ENCODE measurements around the gene USH1C. TPM values are rescaled to one million over a fixed set of nuclear protein-coding genes. Genes with fewer than 3 reads are reported as not detected.

USH1C gene
- total and polyA plus RNA-seq, 9 of the 15 experiments (the other 6 are each of a cell fraction or from before 2014, with no cell fraction given), result 0.04 TPM; not detected in 8

DNA sequence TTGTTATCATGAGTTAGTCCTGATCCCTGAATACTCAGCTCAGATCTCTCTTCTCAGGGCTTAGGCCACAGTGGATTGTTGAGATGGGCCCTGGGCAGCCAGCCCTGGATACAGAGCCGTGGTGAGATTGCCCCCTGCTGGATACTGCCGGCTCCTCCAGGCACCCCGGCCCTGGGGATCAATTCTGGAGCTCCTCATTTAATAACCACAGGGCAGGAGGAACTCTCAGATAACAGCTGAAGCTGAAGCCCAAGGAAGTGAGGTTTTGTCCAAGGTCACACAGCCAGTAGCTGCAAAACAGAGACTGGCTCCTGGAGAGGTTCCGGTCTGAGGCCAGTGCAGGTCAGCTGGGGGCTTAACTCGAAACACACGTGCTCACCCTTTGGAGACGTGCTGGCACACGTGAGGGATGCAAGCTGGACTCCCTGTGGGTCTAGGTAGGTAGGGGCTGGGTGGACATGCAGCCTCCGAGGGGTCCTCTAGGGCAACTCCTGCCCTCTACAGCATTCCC lies 16.0 kb downstream of the USH1C start:
- peak overlapping the region; percentile 57 for H3K4me2 ChIP-seq (ENCODE audit: insufficient read depth, low read length)
- in situ Hi-C loops (cut with MboI) (loop anchor here (10.0 kb wide), 2 partner anchors 133 to 293 kb away; no protein-coding TSS in a partner anchor), intact Hi-C loops (cut with micrococcal nuclease) (loop anchor here (1.0 kb wide), 2 partner anchors 144 to 298 kb away; no protein-coding TSS in a partner anchor)
- ChIA-PET CTCF (ENCODE audit: low intra/inter-chr PET ratio) (interaction anchor here (0.5 to 2.3 kb wide), 6 partner anchors 141 to 394 kb away, joined by 3 to 11 read pairs (median 3); no protein-coding TSS in a partner anchor), POLR2A (interaction anchor here (0.6 to 1.3 kb wide), 7 partner anchors 9 to 190 kb away, joined by 3 to 4 read pairs (median 3); no protein-coding TSS in a partner anchor)
- H3K27ac ChIP-seq (ENCODE audit: extremely low read depth, low read depth, low read length), result no peak overlapping the region
- H3K79me2 ChIP-seq (ENCODE audit: control insufficient read depth, insufficient read depth, low read length), result no peaks in the 10 kb centered on the region
- FAIRE-seq (peak; percentile 81), DNase-seq (ENCODE audit: extremely low read depth in 1 of 4, low spot score in 3 of 4) (peak; percentile 77 to 88 (median 84)), ATAC-seq (peak; percentile 98)
- no peaks in the 10 kb centered on the region for H3K9me3 ChIP-seq (replicated peaks; ENCODE audit: control insufficient read depth, insufficient read depth, low read depth, low read length)
- H3K4me3 ChIP-seq, result no peak overlapping the region
- H3K36me3 ChIP-seq (ENCODE audit: control insufficient read depth, insufficient read depth, low read length), result no peaks in the 10 kb centered on the region
- BruUV-seq (replicated peaks), result no TSS peak
- H3K9me1 ChIP-seq (ENCODE audit: control insufficient read depth, insufficient read depth, low read length), result no peaks in the 10 kb centered on the region
- no peak overlapping the region for H3K9ac ChIP-seq (ENCODE audit: insufficient read depth in 1 of 2, low read depth in 2 of 2, low read length in 2 of 2)
- H2AFZ ChIP-seq (ENCODE audit: low read depth, low read length), result peak overlapping the region; percentile 15; the same call in 1 of the 2 replicates
- H4K20me1 ChIP-seq (replicated peaks; ENCODE audit: control insufficient read depth, insufficient read depth, low read length), result peaks cover 3% of the 10 kb centered on the region; the same call in 1 of the 2 replicates
- WGBS (ENCODE audit: insufficient coverage, low coverage, missing lambda C conversion rate), result 6% methylated on average over 9 of the region's 9 CpGs
- H3K27me3 ChIP-seq (ENCODE audit: control insufficient read depth in 2 of 2, insufficient read depth in 2 of 2, low read length in 2 of 2), result peaks cover 21 to 70% of the 10 kb centered on the region in 2 experiments; a peak in 4 of 5 replicates
- H3K4me1 ChIP-seq (replicated peaks in 1 of 2; ENCODE audit: control insufficient read depth in 2 of 2, insufficient read depth in 2 of 2, low read length in 2 of 2), result peaks cover 0 to 5% of the 10 kb centered on the region in 2 experiments; a peak in 3 of 5 replicates
- TF ChIP-seq TCF3 (CRISPR knock-in tag; IDR thresholded peaks at IDR 0.05), result peak; percentile 61
- TF ChIP-seq ETV1 (tag; conservative IDR thresholded peaks at IDR 0.05; ENCODE audit: low read depth), result 0 out of 2 replicates have a peak, but pooled peaks have one; percentile 48
- TF ChIP-seq, protein P1, sequence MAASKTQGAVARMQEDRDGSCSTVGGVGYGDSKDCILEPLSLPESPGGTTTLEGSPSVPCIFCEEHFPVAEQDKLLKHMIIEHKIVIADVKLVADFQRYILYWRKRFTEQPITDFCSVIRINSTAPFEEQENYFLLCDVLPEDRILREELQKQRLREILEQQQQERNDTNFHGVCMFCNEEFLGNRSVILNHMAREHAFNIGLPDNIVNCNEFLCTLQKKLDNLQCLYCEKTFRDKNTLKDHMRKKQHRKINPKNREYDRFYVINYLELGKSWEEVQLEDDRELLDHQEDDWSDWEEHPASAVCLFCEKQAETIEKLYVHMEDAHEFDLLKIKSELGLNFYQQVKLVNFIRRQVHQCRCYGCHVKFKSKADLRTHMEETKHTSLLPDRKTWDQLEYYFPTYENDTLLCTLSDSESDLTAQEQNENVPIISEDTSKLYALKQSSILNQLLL (CRISPR knock-in tag; IDR thresholded peaks at IDR 0.05; ENCODE audit: borderline replicate concordance), result no peak
- TF ChIP-seq STAG1 (CRISPR knock-in tag; IDR thresholded peaks at IDR 0.05; ENCODE audit: borderline replicate concordance), result peak; percentile 57; the same call in 1 of the 2 replicates
- 0 out of 2 replicates have a peak, but pooled peaks have one; percentile 17 for TF ChIP-seq SMAD4 (CRISPR knock-in tag; conservative IDR thresholded peaks at IDR 0.05)
- peak; percentile 42; the same call in 1 of the 2 replicates for TF ChIP-seq CBFA2T3 (IDR thresholded peaks at IDR 0.05)
- TF ChIP-seq E2F4 (CRISPR knock-in tag; IDR thresholded peaks at IDR 0.05; ENCODE audit: low read depth), result no peak
- no peak for TF ChIP-seq GTF2A2 (tag; IDR thresholded peaks at IDR 0.05)
- peak; percentile 54; the same call in 1 of the 2 replicates for TF ChIP-seq GABPB1 (CRISPR knock-in tag; IDR thresholded peaks at IDR 0.05)
- TF ChIP-seq, protein P2, sequence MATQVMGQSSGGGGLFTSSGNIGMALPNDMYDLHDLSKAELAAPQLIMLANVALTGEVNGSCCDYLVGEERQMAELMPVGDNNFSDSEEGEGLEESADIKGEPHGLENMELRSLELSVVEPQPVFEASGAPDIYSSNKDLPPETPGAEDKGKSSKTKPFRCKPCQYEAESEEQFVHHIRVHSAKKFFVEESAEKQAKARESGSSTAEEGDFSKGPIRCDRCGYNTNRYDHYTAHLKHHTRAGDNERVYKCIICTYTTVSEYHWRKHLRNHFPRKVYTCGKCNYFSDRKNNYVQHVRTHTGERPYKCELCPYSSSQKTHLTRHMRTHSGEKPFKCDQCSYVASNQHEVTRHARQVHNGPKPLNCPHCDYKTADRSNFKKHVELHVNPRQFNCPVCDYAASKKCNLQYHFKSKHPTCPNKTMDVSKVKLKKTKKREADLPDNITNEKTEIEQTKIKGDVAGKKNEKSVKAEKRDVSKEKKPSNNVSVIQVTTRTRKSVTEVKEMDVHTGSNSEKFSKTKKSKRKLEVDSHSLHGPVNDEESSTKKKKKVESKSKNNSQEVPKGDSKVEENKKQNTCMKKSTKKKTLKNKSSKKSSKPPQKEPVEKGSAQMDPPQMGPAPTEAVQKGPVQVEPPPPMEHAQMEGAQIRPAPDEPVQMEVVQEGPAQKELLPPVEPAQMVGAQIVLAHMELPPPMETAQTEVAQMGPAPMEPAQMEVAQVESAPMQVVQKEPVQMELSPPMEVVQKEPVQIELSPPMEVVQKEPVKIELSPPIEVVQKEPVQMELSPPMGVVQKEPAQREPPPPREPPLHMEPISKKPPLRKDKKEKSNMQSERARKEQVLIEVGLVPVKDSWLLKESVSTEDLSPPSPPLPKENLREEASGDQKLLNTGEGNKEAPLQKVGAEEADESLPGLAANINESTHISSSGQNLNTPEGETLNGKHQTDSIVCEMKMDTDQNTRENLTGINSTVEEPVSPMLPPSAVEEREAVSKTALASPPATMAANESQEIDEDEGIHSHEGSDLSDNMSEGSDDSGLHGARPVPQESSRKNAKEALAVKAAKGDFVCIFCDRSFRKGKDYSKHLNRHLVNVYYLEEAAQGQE (IDR thresholded peaks at IDR 0.05; ENCODE audit: borderline replicate concordance), result peak; percentile 68; the same call in 1 of the 2 replicates
- TF ChIP-seq, protein P2 (CRISPR knock-in tag; IDR thresholded peaks at IDR 0.05; ENCODE audit: low read depth), result no peak
